Retinal pigment epithelial cell (primary cell): Measurements from ENCODE around the gene TRIM52.

ENCODE experiments used
- DNase-seq: peaks from one replicate; pipeline ENCODE4 v3.0.0-alpha.2; 2010; ENCODE audit warnings: low read depth
- H3K4me3 ChIP-seq: 2 replicates; pipeline ENCODE4 v1.5.1; 2011; ENCODE audit warnings: mild to moderate bottlenecking, low read length, control low read depth, moderate library complexity
- TF ChIP-seq, protein P1 (sequence below): conservative IDR thresholded peaks from 2 replicates; pipeline ENCODE4 v1.5.1; 2011; ENCODE audit warnings: low read depth, low read length, control low read depth, inconsistent platforms

Gene TRIM52

DNA sequence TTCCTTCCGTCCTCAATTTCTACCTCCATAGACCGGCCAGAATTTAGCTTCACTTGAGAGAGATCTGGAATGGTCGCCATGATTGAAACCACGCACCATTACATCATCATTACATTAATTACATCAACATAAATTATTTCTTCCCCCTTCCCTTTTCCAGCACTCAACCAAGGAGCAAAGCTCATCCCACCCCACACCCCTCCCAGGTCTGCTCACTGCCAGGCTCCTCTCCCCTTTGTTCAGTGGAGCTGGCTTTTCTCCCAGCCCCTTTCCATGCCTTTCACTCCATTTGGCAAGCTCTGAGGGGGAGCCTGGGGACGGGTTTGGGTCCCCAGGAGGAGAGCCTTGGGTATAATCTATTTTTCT lies 25.6 kb downstream of the TRIM52 start:
- TF ChIP-seq, protein P1, sequence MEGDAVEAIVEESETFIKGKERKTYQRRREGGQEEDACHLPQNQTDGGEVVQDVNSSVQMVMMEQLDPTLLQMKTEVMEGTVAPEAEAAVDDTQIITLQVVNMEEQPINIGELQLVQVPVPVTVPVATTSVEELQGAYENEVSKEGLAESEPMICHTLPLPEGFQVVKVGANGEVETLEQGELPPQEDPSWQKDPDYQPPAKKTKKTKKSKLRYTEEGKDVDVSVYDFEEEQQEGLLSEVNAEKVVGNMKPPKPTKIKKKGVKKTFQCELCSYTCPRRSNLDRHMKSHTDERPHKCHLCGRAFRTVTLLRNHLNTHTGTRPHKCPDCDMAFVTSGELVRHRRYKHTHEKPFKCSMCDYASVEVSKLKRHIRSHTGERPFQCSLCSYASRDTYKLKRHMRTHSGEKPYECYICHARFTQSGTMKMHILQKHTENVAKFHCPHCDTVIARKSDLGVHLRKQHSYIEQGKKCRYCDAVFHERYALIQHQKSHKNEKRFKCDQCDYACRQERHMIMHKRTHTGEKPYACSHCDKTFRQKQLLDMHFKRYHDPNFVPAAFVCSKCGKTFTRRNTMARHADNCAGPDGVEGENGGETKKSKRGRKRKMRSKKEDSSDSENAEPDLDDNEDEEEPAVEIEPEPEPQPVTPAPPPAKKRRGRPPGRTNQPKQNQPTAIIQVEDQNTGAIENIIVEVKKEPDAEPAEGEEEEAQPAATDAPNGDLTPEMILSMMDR: no peak
- no peak overlapping the region for H3K4me3 ChIP-seq
- no peak for DNase-seq

DNA sequence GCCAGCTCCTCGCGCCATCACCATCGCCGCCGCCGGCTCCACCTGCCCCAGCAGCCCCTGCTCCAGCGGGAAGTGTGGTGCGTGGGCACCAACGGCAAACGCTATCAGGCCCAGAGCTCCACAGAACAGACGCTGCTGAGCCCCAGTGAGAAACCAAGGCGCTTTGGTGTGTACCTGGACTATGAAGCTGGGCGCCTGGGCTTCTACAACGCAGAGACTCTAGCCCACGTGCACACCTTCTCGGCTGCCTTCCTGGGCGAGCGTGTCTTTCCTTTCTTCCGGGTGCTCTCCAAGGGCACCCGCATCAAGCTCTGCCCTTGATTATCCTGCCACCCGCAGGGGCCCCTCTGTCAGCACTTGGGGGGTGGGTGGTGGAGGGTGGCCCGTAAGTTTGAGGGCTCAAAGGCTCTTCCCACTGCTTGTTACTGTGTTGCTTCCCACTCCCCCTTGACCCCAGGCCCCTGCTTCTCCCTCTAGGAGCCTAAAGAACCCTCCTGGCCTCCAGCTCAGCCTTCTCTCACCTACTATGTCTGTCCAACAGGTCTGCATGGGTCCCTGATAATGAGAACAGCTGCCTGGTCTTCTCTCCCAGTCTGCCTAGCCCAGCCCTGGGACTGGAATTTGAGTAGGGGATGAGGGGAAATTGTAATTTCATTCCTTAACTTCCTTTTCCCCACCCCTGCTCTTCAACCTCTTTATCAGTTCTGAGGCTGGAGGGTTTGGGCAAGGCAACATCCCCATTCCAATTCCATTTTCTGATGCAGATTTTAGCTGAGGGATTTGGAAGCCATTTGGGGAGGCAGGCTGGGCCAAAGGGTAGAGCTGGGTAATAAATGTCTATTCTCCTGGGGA lies 26.3 kb downstream of the TRIM52 start:
- H3K4me3 ChIP-seq: no peak overlapping the region
- DNase-seq: no peak
- TF ChIP-seq, protein P1: no peak

GRCh38 chr5:181233801-181234454 lies 27.0 kb downstream of the TRIM52 start:
- TF ChIP-seq, protein P1: no peak
- DNase-seq: no peak
- H3K4me3 ChIP-seq: no peak overlapping the region

GRCh38 chr5:181233088-181233800 lies 27.7 kb downstream of the TRIM52 start:
- no peak for DNase-seq
- TF ChIP-seq, protein P1: no peak
- no peak overlapping the region for H3K4me3 ChIP-seq

- H3K4me3 ChIP-seq: no peak overlapping the region
- TF ChIP-seq, protein P1: no peak
- DNase-seq: no peak
Observed at GRCh38 chr5:181232593-181232992, 28.4 kb downstream of the TRIM52 start.

DNA sequence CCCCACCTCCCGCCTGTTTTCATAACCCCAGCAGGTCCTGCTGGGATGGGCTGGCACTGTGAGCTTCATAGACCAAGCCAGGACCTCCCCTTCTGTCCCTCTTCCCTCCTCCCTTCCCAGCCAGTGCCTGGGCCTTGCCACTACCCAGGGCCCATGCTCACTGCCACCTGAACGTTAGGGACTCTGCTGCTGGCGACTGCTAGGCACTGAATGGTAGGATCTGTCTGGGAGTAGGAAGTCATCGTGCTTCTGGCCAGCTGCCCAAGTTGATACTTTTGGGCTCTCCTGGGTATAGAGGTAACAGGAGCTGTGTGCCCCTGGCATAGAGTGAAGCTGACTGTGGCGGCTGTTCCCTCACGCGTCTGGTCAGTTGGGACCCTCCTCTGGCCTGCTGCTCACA lies 29.5 kb downstream of the TRIM52 start:
- no peak overlapping the region for H3K4me3 ChIP-seq
- no peak for DNase-seq
- TF ChIP-seq, protein P1: no peak

DNA sequence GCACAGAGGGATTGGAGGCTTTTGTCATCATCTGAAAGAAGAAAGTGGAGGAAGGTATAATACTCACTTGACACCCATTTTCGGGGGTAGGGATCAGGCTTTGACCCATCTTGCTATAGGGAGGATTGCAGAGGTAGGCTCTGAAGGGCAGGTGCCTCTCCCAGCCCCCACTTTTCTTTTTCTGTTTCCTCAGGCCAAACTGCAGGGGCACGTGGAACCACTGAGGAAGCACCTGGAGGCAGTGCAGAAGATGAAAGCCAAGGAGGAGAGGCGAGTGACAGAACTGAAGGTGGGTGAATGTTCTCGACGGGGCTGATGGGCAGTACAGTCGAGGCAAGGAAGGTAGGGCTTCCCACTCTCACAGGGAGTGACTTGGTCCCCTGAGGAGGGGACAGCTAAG lies 30.4 kb downstream of the TRIM52 start:
- TF ChIP-seq, protein P1: no peak
- no peak overlapping the region for H3K4me3 ChIP-seq
- no peak for DNase-seq
